Measurements from ENCODE around the gene RNASE4.

- TF ChIP-seq, protein P1, sequence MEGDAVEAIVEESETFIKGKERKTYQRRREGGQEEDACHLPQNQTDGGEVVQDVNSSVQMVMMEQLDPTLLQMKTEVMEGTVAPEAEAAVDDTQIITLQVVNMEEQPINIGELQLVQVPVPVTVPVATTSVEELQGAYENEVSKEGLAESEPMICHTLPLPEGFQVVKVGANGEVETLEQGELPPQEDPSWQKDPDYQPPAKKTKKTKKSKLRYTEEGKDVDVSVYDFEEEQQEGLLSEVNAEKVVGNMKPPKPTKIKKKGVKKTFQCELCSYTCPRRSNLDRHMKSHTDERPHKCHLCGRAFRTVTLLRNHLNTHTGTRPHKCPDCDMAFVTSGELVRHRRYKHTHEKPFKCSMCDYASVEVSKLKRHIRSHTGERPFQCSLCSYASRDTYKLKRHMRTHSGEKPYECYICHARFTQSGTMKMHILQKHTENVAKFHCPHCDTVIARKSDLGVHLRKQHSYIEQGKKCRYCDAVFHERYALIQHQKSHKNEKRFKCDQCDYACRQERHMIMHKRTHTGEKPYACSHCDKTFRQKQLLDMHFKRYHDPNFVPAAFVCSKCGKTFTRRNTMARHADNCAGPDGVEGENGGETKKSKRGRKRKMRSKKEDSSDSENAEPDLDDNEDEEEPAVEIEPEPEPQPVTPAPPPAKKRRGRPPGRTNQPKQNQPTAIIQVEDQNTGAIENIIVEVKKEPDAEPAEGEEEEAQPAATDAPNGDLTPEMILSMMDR (IDR thresholded peaks at IDR 0.05) = no peak
- no peak for TF ChIP-seq POLR2A (IDR thresholded peaks at IDR 0.05)
These were observed 42.8 kb upstream of the RNASE4 start, which contains the start of gene OR6S1 for GRCh38 chr14:20641591-20641990.
